Brain microvascular endothelial cell (primary cell): ENCODE results near the gene TYW5.

Source experiments
- DNase-seq: peaks from one replicate; pipeline ENCODE4 v3.0.0-alpha.2; 2020
- H3K27ac ChIP-seq: fragments of 250-450 bp; sonication (Bioruptor Pico); 2 replicates; pipeline ENCODE4 v1.5.1; 2020; ENCODE audit warnings: mild to moderate bottlenecking, moderate library complexity
- H3K27me3 ChIP-seq: fragments of 250-450 bp; sonication (Bioruptor Pico); replicated peaks from 2 replicates; pipeline ENCODE4 v1.5.1; 2020; ENCODE audit warnings: mild to moderate bottlenecking
- H3K36me3 ChIP-seq: fragments of 250-450 bp; sonication (Bioruptor Pico); replicated peaks from 2 replicates; pipeline ENCODE4 v1.5.1; 2020; ENCODE audit warnings: mild to moderate bottlenecking
- H3K4me3 ChIP-seq: 2 replicates; pipeline ENCODE4 v1.5.1; 2011; ENCODE audit warnings: low read depth, mild to moderate bottlenecking, control low read depth, low read length, moderate library complexity
- CTCF ChIP-seq: IDR thresholded peaks from 2 replicates; pipeline ENCODE4 v1.5.1; 2011; ENCODE audit warnings: low read depth, mild to moderate bottlenecking, moderate library complexity, low read length, control low read depth, inconsistent platforms; ENCODE audit errors: missing control alignments
- in situ Hi-C: cut with HindIII; loops from 2 replicates; pipeline ENCODE4 v1.10.0; 2017; ENCODE audit warnings: low sequenced_read_pairs, low pct_ligation_motif_present

Gene TYW5

GRCh38 chr2:199994896-199995295, 39.6 kb upstream of the TYW5 start:
- no peak for DNase-seq
- no peak overlapping the region for H3K27ac ChIP-seq
- no peaks in the 10 kb centered on the region for H3K27me3 ChIP-seq
- TF ChIP-seq CTCF: no peak
- no peak overlapping the region for H3K4me3 ChIP-seq
- in situ Hi-C loops: no loop called here
- no peaks in the 10 kb centered on the region for H3K36me3 ChIP-seq

- no peak for DNase-seq
- in situ Hi-C loops: no loop called here
- TF ChIP-seq CTCF: no peak
- Histone ChIP-seq H3K4me3 (no peak overlapping the region), H3K27me3 (no peaks in the 10 kb centered on the region), H3K36me3 (no peaks in the 10 kb centered on the region), H3K27ac (no peak overlapping the region)
Measured at GRCh38 chr2:199994371-199994770, 39.1 kb upstream of the TYW5 start.

GRCh38 chr2:199992296-199992695, 37.0 kb upstream of the TYW5 start:
- H3K36me3 ChIP-seq: no peaks in the 10 kb centered on the region
- no peak for TF ChIP-seq CTCF
- no peaks in the 10 kb centered on the region for H3K27me3 ChIP-seq
- DNase-seq: no peak
- in situ Hi-C loops: no loop called here
- H3K4me3 ChIP-seq: no peak overlapping the region
- H3K27ac ChIP-seq: no peak overlapping the region

GRCh38 chr2:199991691-199992090, 36.4 kb upstream of the TYW5 start:
- in situ Hi-C loops: no loop called here
- no peak for TF ChIP-seq CTCF
- DNase-seq: no peak
- H3K27me3 ChIP-seq: no peaks in the 10 kb centered on the region
- H3K4me3 ChIP-seq: no peak overlapping the region
- H3K27ac ChIP-seq: no peak overlapping the region
- no peaks in the 10 kb centered on the region for H3K36me3 ChIP-seq

- no peak for TF ChIP-seq CTCF
- Histone ChIP-seq H3K27ac (no peak overlapping the region), H3K4me3 (no peak overlapping the region), H3K36me3 (no peaks in the 10 kb centered on the region), H3K27me3 (no peaks in the 10 kb centered on the region)
- in situ Hi-C loops: loop anchor here (10.0 kb wide), 1 partner anchor 315 kb away; the partner anchor contains the start of gene SPATS2L
- no peak for DNase-seq
Measured at GRCh38 chr2:199989822-199990221, 34.5 kb upstream of the TYW5 start.

- no peak overlapping the region for H3K4me3 ChIP-seq
- H3K27me3 ChIP-seq: no peaks in the 10 kb centered on the region
- no peak overlapping the region for H3K27ac ChIP-seq
- no peak for TF ChIP-seq CTCF
- in situ Hi-C loops: loop anchor here (10.0 kb wide), 1 partner anchor 317 kb away; the partner anchor contains the start of gene SPATS2L
- peak; percentile 42 for DNase-seq
- H3K36me3 ChIP-seq: no peaks in the 10 kb centered on the region
Measured at GRCh38 chr2:199988151-199988550, 32.9 kb upstream of the TYW5 start.
